Measurements from ENCODE around the gene SETDB2.

SETDB2 gene

GRCh38 chr13:49533591-49534269 is 89.7 kb downstream of the SETDB2 start:
- FAIRE-seq: peak; percentile 58
- no peak for DNase-seq (ENCODE audit: insufficient read length, low spot score)
- TF ChIP-seq SPI1 (IDR thresholded peaks at IDR 0.05; ENCODE audit: low read depth, low read length): peak; percentile 43
- TF ChIP-seq POU2F2 (IDR thresholded peaks at IDR 0.05; ENCODE audit: low read depth, low read length): no peak

- no peak for DNase-seq (ENCODE audit: insufficient read length, low spot score)
- FAIRE-seq: no peak
Measured at GRCh38 chr13:49536144-49536873, 92.2 kb downstream of the SETDB2 start.

GRCh38 chr13:49538404-49538803 is 94.3 kb downstream of the SETDB2 start:
- DNase-seq (ENCODE audit: insufficient read length, low spot score) (no peak), FAIRE-seq (no peak)
- TF ChIP-seq POLR2A (IDR thresholded peaks at IDR 0.05; ENCODE audit: low read depth, low read length) (no peak), POLR2AphosphoS5 (IDR thresholded peaks at IDR 0.05; ENCODE audit: low read depth, low read length) (no peak), SPI1 (IDR thresholded peaks at IDR 0.05; ENCODE audit: low read depth, low read length) (no peak), POU2F2 (IDR thresholded peaks at IDR 0.05; ENCODE audit: low read depth, low read length) (no peak), PAX5 (IDR thresholded peaks at IDR 0.05; ENCODE audit: insufficient read depth, low read length, severe bottlenecking) (no peak), TAF1 (IDR thresholded peaks at IDR 0.05; ENCODE audit: low read depth, low read length) (no peak)

More at GRCh38 chr13:49536144-49536873, 92.2 kb downstream of the SETDB2 start:
- TF ChIP-seq TAF1 (IDR thresholded peaks at IDR 0.05; ENCODE audit: low read depth, low read length): no peak
- TF ChIP-seq POU2F2 (IDR thresholded peaks at IDR 0.05; ENCODE audit: low read depth, low read length): no peak
- TF ChIP-seq SPI1 (IDR thresholded peaks at IDR 0.05; ENCODE audit: low read depth, low read length): no peak; the same call in 1 of the 2 replicates
- no peak for TF ChIP-seq POLR2A (IDR thresholded peaks at IDR 0.05; ENCODE audit: low read depth, low read length)
- no peak for TF ChIP-seq PAX5 (IDR thresholded peaks at IDR 0.05; ENCODE audit: insufficient read depth, low read length, severe bottlenecking)
- TF ChIP-seq POLR2AphosphoS5 (IDR thresholded peaks at IDR 0.05; ENCODE audit: low read depth, low read length): no peak

- DNase-seq (ENCODE audit: insufficient read length, low spot score) (no peak), FAIRE-seq (no peak)
- TF ChIP-seq PAX5 (IDR thresholded peaks at IDR 0.05; ENCODE audit: insufficient read depth, low read length, severe bottlenecking) (no peak), POLR2AphosphoS5 (IDR thresholded peaks at IDR 0.05; ENCODE audit: low read depth, low read length) (no peak), POU2F2 (IDR thresholded peaks at IDR 0.05; ENCODE audit: low read depth, low read length) (no peak), TAF1 (IDR thresholded peaks at IDR 0.05; ENCODE audit: low read depth, low read length) (no peak), POLR2A (IDR thresholded peaks at IDR 0.05; ENCODE audit: low read depth, low read length) (no peak), SPI1 (IDR thresholded peaks at IDR 0.05; ENCODE audit: low read depth, low read length) (no peak)
Measured at GRCh38 chr13:49539313-49539712, 95.2 kb downstream of the SETDB2 start.

- no peak for TF ChIP-seq POLR2A (IDR thresholded peaks at IDR 0.05; ENCODE audit: low read depth, low read length)
- no peak for TF ChIP-seq TAF1 (IDR thresholded peaks at IDR 0.05; ENCODE audit: low read depth, low read length)
- TF ChIP-seq SPI1 (IDR thresholded peaks at IDR 0.05; ENCODE audit: low read depth, low read length): no peak
- TF ChIP-seq POU2F2 (IDR thresholded peaks at IDR 0.05; ENCODE audit: low read depth, low read length): no peak
- FAIRE-seq (no peak), DNase-seq (ENCODE audit: insufficient read length, low spot score) (no peak)
Measured at GRCh38 chr13:49539746-49540145, 95.7 kb downstream of the SETDB2 start.

GRCh38 chr13:49540552-49540951 is 96.5 kb downstream of the SETDB2 start:
- FAIRE-seq (no peak), DNase-seq (ENCODE audit: insufficient read length, low spot score) (no peak)
- TF ChIP-seq POLR2A (IDR thresholded peaks at IDR 0.05; ENCODE audit: low read depth, low read length) (peak; percentile 30; the same call in 1 of the 2 replicates), POLR2AphosphoS5 (IDR thresholded peaks at IDR 0.05; ENCODE audit: low read depth, low read length) (no peak)

- no peak for TF ChIP-seq SPI1 (IDR thresholded peaks at IDR 0.05; ENCODE audit: low read depth, low read length)
- no peak for TF ChIP-seq POLR2A (IDR thresholded peaks at IDR 0.05; ENCODE audit: low read depth, low read length)
- TF ChIP-seq POLR2AphosphoS5 (IDR thresholded peaks at IDR 0.05; ENCODE audit: low read depth, low read length): no peak
- TF ChIP-seq POU2F2 (IDR thresholded peaks at IDR 0.05; ENCODE audit: low read depth, low read length): no peak
- TF ChIP-seq PAX5 (IDR thresholded peaks at IDR 0.05; ENCODE audit: insufficient read depth, low read length, severe bottlenecking): no peak
- no peak for TF ChIP-seq TAF1 (IDR thresholded peaks at IDR 0.05; ENCODE audit: low read depth, low read length)
- FAIRE-seq (no peak), DNase-seq (ENCODE audit: insufficient read length, low spot score) (no peak)
Measured at GRCh38 chr13:49543656-49544055, 99.6 kb downstream of the SETDB2 start.

All from GM12891 (cell line).